NCI-H2081 (cell line): Measurements from ENCODE around the gene NELL2.

ENCODE experiments used
- DNase-seq, 2 experiments: peaks; one replicate each; lab custom pipeline; 2025; lab: John Stamatoyannopoulos, UW

The NELL2 gene

GRCh38 chr12:44618946-44619345, 257.2 kb downstream of the NELL2 start:
- no peak for DNase-seq

- no peak for DNase-seq
Observed at GRCh38 chr12:44616402-44616801, 259.7 kb downstream of the NELL2 start.

- DNase-seq, result no peak
Observed at GRCh38 chr12:44611538-44611937, 264.6 kb downstream of the NELL2 start.

GRCh38 chr12:44603701-44604100, 272.4 kb downstream of the NELL2 start:
- no peak for DNase-seq

GRCh38 chr12:44592626-44593025, 283.5 kb downstream of the NELL2 start:
- no peak for DNase-seq

GRCh38 chr12:44589697-44590096, 286.4 kb downstream of the NELL2 start:
- DNase-seq, result no peak

- no peak for DNase-seq
Observed at GRCh38 chr12:44588651-44589050, 287.5 kb downstream of the NELL2 start.

- peak in 1 of 2 experiments; percentile 50 for DNase-seq
Observed at GRCh38 chr12:44584625-44585024, 291.5 kb downstream of the NELL2 start.

GRCh38 chr12:44582521-44582920, 293.6 kb downstream of the NELL2 start:
- no peak for DNase-seq

GRCh38 chr12:44581642-44582242, 294.4 kb downstream of the NELL2 start:
- no peak for DNase-seq

- no peak for DNase-seq
Observed at GRCh38 chr12:44574586-44574985, 301.5 kb downstream of the NELL2 start.

GRCh38 chr12:44573723-44574122, 302.4 kb downstream of the NELL2 start:
- DNase-seq, result no peak

- DNase-seq, result no peak
Observed at GRCh38 chr12:44571006-44571550, 305.0 kb downstream of the NELL2 start.

- no peak for DNase-seq
Observed at GRCh38 chr12:44570036-44570583, 306.0 kb downstream of the NELL2 start.

- DNase-seq, result no peak
Observed at GRCh38 chr12:44565163-44565562, 311.0 kb downstream of the NELL2 start.

- DNase-seq, result no peak
Observed at GRCh38 chr12:44563486-44563885, 312.6 kb downstream of the NELL2 start.

- DNase-seq, result no peak
Observed at GRCh38 chr12:44558340-44559100, 317.6 kb downstream of the NELL2 start.

- DNase-seq, result no peak
Observed at GRCh38 chr12:44555454-44555853, 320.7 kb downstream of the NELL2 start.

GRCh38 chr12:44551631-44552030, 324.5 kb downstream of the NELL2 start:
- DNase-seq, result no peak

GRCh38 chr12:44550377-44550776, 325.7 kb downstream of the NELL2 start:
- DNase-seq, result no peak

GRCh38 chr12:44546060-44546459, 330.1 kb downstream of the NELL2 start:
- DNase-seq, result no peak

- no peak for DNase-seq
Observed at GRCh38 chr12:44544018-44544417, 332.1 kb downstream of the NELL2 start.

GRCh38 chr12:44542716-44543115, 333.4 kb downstream of the NELL2 start:
- DNase-seq, result no peak
